Hematopoietic multipotent progenitor cell treated with erythropoietin and hydrocortisone succinate and interleukin-3 and kit ligand, for 4 days (in vitro differentiated cells): ENCODE results near the gene ENDOV.
A peak's percentile ranks its signal among the peaks of the same experiment; 100 is the strongest.
"Not testable (repeated sequence)": the region's sequence is repeated elsewhere in the genome, so short reads cannot be mapped to it uniquely, and the experiment has no call there.

Experiments used
- DNase-seq: peaks from one replicate; pipeline ENCODE4 v3.0.0-alpha.2; 2015

ENDOV gene

DNA sequence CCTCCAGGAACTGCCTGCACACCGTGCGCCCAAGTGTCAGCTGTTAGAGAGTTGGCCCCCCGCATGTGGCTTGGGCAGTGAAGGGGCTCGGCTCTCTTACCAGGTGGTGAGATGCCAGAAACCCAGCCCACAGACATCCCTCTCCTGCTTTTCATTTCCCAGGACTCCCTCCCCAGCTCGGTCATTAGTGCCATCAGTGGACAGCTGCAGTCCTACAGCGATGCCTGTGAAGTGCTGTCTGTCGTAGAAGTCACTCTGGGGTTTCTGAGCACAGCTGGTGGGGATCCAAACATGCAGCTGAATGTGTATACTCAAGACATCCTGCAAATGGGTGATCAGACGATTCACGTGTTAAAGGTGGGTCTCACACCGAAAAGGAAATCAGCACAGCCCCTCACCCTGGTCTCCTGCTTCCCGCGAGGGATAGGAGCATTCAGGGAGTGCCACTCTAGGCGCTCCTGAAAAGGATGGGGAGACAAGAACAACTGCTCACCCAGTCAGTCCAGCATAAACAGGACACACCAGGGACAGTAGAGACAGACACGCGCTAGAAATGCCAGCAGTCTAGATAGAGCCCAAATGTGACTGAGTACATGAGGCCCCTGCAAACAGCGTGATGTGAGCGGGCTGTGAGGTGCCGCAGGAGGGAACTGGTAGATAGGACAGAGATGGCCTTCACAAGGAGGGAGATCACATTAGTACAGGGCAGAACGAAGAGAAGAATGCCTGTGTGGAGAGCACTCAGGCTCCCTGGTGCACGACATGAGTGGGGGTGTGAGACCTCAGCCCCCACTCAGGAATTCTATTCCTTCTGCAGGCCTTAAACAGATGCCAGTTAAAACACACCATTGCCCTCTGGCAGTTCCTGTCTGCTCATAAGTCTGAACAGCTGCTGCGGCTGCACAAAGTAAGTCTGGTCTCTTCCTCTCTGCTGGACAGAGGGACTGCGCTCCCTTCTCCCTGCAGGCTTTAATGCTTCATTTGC is 25.7 kb upstream of the ENDOV start:
- no peak for DNase-seq

DNA sequence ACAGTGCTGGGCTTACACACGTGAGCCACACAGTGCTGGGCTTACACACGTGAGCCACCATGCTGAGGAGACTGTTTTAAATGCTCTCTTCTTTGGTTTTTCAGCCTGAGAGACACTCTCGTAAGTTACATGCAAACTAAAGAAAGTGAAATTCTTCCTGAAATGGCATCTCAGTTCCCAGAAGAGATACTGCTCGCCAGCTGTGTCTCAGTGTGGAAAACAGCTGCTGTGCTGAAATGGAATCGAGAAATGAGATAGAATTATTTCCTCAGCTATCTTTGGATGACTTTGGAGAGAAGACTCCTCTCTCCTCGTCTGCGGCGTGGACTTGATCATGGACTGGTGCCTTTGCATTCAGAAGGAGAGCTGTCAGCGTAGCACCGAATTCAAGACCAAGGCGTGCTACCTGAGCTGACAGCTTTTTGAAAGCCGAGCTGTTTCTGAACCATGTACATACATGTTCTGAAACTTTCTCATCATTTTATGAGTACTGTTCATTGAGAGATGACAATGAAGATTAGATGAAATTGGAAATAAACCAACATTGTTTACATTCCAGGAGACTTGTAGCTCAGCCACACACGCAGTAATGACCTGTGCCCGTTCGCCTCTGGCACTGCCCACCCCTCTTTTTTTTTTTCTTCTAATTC is 21.6 kb upstream of the ENDOV start:
- no peak for DNase-seq

DNA sequence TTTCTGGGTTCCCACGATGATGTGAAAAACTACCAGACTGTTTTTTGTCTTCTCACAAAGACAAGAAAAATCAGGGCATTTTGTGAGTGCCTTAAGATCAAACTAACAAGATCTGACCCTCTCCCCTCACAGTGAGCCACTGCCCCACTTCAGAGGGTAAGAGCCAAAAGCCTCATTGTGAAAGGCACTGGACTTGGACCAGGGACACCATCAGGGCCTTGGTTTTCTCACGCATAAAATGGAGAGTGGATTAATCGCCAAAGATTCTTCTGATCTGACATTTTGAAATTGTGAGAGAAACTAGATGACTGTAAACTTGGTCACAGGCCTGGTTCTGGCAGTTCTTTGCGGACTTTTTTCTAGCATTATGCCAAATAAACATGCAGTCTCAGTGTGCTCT is 21.0 kb upstream of the ENDOV start:
- no peak for DNase-seq

DNA sequence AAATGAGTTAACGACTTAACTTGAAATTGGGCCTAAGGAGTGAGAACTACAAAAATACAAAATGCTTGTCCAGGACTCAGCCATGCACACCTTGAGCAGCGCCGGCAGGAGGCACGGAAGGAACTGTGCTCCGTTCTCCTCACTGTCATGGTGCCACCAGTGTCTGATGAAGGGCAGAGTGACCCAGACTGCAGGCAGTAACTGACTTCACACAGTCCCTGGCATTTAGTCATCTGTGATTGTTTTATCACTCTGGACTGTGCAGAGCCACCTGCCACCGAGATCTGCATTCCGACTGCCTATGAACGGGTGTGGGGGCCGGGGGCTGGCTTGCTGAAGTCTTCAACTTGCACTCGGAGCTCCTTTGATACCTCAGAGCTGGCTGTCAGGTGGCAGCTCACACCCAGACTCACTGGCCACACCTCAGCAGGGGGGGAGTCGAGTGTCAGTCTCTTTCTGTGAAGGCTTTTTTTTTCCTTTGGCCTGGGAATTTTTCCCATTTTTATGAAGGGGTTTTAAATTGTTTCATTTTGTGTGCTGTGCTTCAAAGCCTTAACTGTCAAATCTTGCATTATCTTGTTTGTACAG is 20.2 kb upstream of the ENDOV start:
- no peak for DNase-seq

DNA sequence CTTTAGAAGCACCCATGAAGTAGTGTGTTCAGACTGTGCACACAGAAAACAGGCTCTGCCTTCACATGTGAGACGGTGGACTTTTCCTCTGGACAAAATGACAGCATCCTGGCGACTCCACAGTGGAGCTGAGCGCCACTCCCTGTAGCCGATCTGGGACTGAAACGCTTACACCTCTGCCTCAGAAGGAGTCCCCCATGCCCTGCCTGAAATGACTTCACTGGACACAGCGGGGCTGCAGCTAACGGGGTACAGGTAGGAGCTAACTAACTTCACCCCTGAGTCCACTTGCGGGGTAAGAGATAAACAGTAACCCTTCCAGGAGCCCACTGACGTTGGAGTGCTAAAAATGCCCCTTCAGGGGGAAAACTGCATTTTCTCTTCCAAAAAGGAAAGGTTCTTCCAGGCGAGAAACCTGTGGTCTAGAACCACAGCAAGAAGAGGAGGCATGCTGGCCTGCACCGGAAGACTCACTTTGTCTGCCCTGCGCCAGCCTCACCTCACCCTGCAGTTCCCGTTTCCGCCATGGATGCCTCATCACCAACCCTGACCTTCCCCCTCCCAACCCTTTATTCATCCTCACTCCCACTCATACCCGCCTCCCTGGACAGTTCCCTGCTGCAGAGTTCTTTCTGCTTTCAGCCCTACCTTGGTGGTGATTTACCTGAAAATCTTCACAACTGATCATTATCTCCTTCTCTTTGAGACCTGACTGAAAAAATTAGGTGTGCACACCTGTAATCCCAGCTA is 19.4 kb upstream of the ENDOV start:
- peak; percentile 4 for DNase-seq

DNA sequence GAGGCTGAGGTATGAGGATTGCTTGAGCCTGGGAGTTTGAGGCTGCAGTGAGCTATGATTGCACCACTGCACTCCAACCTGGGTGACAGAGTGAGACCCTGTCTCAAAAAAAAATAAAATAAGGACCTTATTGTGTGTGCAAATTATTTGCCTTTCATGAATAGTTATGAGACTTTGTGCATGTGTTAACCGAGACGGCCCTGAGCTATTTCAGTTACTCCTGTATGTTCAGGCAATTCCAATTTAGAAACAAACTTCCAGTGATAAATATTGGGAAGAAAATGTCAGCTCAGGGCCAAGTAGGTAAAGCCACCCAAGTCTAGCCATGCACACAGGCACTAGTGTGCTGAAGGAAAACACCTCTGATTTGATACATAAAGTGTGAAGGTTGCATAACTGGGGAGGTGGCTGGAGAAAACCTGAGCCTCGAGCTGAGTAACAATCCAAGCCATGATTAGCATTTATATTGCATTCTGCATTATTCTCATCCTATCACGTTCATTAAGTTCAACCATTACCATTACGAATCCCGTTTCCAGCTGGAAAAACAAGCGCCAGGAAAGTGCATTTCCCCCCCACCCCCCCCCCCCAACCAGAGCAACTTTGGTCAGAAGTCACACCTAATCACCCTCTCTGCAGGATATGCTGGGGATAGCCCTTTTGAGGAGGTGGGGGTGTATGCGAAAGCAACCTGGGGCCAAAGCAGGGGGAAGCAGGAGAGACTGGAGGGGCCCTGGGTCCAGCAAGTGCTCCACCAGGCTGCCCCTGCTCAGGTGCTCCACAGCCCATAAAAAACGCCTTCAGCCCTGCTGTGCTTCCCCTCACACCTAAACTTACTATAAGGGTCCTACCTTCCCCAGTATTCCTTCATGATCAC is 18.6 kb upstream of the ENDOV start:
- no peak for DNase-seq

DNA sequence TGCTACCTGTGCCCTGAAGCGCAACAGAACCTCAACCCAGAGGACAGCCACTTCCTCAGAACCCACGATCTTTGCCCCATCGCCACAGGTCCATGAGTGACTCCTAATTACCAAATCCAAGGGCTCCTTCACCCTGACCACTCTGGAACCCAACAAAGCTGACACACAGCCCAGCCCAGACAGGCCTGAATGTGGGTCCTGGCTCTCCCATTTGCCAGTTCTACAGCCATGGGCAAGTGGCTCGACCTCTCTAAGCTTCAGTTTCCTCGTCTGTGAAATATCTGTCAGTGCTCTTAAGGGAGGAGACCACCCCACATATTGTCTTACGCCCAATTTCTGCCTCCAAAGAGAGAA is 18.0 kb upstream of the ENDOV start:
- DNase-seq = no peak

DNA sequence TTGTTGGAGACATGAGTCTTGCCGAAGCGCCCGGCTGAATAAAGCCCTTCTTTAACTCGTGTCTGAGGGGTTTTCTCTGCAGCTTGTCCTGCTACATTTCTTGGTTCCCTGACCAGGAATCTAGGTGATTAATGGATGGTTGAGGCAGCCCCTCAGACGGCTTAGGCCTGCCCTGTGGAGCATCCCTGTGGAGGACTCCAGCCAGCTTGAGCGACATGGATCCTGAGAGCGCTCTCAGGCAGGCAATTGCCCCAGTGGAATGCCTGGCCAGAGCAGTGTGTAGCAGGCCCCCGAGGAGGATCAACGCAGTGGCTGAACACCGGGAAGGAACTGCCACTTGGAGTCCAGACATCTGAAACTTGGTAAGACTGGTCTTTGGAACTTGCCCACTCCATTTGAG is 17.3 kb upstream of the ENDOV start:
- DNase-seq = no peak

DNA sequence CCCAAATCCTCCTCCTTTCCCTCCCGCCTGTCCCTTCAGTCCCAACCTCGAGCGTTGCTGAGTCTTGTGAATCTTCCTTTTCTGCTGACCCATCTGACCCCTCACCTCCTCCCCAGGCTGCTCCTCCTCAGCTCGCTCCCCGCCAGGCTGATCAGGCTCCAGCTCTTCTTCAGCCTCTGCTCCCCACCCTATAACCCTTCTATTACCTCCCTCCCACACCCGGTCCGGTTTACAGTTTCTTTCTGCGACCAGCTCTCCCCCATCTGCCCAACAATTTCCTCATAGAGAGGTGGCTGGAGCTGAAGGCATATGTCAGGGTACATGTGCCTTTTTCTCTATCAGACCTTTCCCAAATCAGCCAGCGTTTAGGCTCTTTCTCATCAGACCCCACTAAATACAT is 13.9 kb upstream of the ENDOV start:
- not testable (repeated sequence) for DNase-seq

DNA sequence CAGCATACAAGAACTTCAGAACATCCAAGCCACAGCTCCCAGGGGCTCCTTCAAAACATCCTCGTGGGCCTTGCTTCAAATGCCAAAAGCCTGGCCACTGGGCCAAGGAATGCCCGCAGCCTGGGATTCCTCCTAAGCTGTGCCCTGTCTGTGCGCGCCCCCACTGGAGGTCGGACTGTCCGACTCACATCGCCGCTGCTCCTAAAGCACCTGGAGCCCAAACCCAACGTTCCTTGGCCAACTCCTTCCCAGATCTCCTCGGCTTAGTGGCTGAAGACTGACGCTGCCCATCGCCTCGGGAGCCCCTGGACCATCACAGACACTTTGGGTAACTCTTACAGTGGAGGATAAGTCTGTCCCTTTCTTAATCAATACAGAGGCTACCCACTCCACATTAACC is 12.9 kb upstream of the ENDOV start:
- DNase-seq = not testable (repeated sequence)

DNA sequence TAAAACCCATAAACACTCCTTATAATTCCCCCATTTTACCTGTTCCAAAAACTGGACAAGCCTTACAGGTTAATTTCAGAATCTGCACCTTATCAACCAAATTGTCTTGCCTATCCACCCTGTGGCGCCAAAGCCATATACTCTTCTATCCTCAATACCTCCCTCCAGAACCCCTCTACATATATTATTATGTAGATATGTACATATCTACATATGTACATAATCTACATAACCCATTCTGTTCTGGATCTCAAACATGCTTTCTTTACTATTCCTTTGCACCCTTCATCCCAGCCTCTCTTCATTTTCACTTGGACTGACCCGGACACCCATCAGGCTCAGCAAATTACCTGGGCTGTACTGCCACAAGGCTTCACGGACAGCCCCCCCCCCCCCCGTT is 12.0 kb upstream of the ENDOV start:
- DNase-seq = no peak

DNA sequence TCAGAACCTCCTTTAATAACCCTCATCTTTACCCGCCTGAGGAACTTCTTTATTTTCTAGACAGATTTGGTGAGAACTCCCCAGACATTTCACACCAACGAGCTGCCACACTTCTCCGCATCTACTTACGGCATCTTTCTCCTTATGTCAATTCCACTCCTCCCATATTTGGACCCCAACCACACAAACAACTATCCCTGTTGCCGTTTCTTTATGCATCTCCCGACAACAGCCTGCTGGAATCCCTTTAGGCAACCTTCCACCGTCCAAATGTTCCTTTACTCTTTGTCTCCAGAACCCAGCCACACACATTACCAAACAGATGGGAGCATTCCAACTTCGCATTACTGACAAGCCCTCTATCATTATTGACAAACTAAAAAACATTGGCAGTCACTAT is 8.8 kb upstream of the ENDOV start:
- DNase-seq = no peak

DNA sequence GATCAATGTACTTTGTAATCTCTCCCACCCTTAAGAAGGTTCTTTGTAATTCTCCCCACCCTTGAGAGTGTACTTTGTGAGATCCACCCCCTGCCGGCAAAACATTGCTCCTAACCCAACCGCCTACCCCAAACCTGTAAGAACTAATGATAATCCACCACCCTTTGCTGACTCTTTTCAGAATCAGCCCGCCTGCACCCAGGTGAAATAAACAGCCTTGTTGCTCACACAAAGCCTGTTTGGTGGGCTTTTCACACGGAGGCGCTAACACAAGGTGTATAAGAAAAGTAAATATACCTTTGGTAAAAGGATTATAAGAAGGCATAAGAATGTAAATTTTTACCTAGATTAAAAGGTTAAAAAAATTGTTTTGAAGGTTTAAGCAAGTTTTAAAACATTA is 7.0 kb upstream of the ENDOV start:
- DNase-seq = not testable (repeated sequence)

DNA sequence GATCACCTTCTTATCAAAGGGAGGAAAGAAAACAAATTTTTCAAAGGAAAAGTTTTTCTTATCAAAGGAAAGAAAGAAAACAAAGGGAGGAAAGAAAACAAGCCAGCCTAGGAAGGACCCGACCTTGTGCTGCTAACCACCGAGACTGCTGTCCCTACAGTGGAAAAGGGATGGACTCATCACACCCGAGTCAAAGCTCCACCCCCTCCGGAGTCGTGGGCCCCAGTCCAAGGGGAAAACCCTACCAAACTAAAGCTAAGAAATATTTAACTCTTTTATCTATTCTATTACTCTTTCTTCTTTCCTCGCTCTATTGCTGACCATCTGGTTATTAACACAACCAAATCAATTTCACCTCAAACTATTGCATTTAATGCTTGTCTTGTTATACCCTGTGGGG is 6.1 kb upstream of the ENDOV start:
- DNase-seq = no peak

DNA sequence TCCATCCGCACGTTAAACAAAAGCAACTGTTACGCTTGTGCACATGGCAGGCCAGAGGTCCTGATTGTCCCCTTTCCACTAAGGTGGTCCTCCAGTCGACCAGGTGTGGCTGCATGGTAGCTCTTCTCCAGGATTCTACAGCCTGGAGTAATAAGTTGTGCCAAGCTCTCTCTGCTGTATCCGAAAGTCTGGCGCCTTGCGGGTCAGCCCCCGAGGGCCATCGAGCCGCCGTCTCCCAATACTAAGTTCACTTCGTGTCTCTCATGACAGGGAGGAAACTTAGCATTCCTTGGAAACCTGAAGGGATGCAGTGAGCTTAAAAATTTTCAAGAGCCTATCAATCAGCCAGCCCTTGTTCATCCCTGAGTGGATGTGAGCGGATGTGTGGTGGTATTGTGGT is 5.3 kb upstream of the ENDOV start:
- DNase-seq = no peak

DNA sequence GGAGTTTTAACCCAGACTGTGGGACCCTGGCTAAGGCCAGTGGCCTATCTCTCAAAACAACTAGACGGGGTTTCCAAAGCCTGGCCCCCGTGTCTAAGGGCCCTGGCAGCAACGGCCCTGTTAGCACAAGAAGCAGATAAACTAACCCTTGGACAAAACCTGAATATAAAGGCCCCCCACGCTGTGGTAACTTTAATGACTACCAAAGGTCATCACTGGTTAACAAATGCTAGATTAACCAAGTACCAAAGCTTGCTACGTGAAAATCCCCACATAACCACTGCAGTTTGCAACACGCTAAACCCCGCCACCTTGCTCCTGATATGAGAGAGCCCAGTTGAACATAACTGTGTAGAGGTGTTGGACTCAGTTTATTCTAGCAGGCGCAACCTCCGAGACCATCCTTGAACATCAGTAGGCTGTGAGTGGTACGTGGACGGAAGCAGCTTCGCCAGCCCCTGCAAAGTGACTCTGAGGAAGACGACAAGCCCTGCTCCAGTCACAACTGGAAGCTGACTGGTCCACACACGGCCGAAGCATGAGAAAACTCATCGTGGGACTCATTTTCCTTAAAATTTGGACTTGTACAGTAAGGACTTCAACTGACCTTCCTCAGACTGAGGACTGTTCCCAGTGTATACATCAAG is 4.4 kb upstream of the ENDOV start:
- DNase-seq = not testable (repeated sequence)

DNA sequence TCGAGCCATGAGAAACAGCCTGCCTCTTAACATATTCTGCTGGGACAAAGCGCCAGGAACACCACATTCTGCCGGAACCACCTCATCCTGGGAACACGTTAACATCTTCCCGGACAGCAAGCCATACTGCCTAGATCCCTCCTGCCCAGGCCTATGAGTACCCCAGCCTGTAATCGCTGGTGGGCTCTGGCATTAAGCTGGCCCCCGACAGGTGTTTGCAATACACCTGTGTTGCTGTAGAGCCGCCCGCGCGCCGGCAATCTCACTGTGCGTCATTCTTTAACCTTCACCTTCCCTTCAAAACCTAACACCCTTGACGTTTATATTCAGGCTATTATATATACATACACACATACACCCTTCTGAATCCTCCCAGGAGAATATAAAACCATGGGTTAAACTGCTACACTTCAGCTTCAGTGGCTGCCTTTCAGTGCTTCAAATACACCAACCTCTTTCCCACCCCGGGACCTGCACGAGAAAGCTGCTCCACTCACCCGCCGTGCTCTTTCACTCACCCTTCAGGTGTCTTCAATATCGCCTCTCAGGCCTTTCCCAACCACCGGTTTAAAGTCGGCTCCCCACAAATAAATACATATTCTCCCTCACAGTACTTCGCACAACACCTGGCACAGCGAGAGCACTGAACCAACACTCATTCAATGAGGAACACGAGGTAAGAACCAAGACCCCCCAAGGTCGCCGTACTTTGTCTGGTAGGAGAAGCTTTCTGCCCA is 1.0 kb upstream of the ENDOV start:
- DNase-seq = no peak

DNA sequence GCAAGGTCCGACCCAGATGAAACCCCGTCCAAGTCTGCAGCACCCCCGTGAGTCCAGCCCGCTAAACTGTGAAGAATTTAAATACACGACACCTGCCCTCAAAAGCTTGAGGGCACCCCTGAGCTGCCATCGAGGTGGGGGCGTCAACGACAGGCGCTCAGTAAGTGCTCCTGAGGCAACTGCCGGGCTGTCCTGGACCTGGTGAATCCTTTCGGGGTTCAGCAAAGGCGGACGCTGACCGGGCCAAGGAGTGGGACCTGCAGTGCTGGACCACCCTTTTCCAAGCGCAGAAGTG is 512 bp upstream of the ENDOV start:
- DNase-seq = peak; percentile 29

DNA sequence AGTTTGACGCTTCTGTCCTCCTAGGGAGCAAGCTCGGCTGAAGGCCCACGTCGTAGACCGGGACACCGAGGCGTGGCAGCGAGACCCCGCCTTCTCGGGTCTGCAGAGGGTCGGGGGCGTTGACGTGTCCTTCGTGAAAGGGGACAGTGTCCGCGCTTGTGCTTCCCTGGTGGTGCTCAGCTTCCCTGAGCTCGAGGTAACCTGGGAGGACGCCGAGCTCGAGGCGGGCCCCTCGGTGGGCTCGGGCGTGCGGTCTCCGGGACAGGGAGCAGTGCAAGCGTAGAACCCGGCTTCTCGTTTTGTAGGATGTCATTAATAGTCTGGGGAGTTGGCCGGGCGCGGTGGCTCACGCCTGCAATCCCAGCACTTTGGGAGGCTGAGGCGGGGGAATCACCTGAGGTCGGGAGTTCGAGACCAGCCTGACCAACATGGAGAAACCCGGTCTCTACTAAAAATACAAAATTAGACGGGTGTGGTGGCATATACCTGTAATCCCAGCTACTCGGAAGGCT is 715 bp downstream of the ENDOV start:
- no peak for DNase-seq

DNA sequence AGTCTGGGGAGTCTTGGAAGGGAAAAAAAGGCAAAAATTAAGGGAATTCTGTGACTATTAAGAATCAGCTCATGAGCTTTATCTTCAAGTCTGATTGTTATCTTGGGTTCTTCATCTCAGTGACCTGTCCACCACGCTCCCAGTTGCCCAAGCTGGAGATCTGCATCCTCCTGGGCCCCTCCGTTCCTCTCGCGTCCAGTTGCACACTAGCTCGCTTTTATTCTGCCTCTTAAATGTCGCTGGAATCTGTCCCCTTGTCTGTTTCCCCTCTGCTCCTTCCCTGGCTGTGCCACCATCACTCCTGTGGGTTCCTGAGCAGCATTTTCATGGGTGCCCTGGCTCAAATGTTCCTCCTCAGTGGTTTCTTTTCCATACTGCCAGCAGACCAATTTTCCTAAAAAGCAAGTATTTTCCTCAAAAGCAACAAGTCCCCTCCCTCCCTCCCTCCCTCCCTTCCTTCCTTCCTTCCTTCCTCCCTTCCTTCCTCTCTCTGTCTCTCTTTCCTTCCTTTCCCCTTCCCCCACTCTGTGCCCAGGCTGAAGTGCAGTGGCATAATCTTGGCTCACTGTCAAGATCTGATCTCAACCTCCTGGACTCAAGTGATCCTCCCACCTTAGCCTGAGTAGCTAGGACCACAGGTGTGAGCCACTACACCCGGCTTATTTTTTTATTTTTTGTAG is 1.4 kb downstream of the ENDOV start:
- DNase-seq = no peak

DNA sequence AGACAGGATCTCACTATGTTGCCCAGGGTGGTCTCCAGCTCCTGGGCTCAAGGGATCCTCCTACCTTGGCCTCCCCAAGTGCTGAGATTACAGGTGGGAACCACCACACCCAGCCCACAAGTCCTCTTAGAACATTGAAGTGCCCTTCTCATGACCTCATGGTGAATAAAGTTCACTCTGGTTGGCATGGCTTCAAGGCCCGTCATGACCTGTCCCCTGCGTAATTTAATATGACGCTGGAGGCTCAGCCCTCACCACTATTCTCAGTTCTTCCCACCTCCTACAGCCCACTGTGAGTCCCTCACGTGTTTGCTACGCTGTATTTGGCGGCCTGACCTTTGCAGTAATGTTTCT is 1.9 kb downstream of the ENDOV start:
- no peak for DNase-seq
